Measurements from ENCODE around the gene TMEM132D. TPM values are rescaled to one million over a fixed set of nuclear protein-coding genes. Genes with fewer than 3 reads are reported as not detected.

Gene TMEM132D
- total and polyA plus RNA-seq, 4 donors: 0.01 to 0.14 (median 0.08) TPM

DNA sequence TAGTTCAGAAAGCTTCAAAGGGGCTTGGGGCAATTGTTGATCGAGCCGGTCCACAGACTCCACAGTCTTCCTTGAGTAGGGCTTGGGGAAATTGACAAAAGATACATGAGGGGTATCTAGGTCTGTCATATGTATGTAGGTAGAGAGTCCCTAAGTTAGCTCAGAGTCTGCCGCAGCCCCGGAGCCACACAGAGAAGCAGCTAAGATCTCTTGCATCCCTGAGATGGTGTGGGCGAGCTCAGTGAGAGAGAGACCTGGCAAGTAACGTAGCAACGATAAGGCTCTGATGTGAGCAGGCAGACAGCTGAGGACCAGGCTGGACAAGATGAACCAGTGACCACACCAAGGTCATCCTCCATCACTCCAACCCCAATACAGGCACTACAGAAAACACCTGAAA lies 297.6 kb downstream of the TMEM132D start:
- 84% methylated on average over 7 of the region's 7 CpGs for WGBS

DNA sequence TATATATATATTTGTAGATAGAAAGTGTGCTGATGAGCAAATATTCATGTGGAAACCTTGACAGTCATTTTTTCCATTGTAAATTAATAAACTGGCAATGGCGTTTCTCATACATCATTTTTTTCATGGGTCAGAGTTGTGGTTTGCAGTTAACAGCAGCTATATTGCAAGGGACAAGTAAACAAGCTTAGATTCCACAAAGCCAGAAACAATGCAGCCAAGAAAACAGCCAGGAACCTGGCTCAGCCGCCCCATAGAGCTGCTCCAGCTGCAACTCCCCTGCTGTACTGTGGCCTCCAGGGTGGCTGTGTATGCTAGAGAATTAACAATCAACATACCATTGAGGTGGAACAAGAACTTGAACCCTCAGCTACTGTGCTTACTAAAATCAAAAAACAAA lies 298.2 kb downstream of the TMEM132D start:
- no peaks in the 10 kb centered on the region for H3K4me1 ChIP-seq (ENCODE audit: control insufficient read depth in 4 of 4, insufficient read depth in 4 of 4, low read length in 3 of 4)
- no peaks in the 10 kb centered on the region for H3K27me3 ChIP-seq (ENCODE audit: control insufficient read depth in 4 of 4, insufficient read depth in 4 of 4, low read length in 3 of 4)
- TF ChIP-seq, protein P1, sequence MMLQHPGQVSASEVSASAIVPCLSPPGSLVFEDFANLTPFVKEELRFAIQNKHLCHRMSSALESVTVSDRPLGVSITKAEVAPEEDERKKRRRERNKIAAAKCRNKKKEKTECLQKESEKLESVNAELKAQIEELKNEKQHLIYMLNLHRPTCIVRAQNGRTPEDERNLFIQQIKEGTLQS (IDR thresholded peaks at IDR 0.05): no peak
- no peak for TF ChIP-seq FOXA2 (IDR thresholded peaks at IDR 0.05)
- TF ChIP-seq, protein P2, sequence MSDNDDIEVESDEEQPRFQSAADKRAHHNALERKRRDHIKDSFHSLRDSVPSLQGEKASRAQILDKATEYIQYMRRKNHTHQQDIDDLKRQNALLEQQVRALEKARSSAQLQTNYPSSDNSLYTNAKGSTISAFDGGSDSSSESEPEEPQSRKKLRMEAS (IDR thresholded peaks at IDR 0.05): no peak
- no peak for TF ChIP-seq SP1 (IDR thresholded peaks at IDR 0.05)
- TF ChIP-seq, protein P3, sequence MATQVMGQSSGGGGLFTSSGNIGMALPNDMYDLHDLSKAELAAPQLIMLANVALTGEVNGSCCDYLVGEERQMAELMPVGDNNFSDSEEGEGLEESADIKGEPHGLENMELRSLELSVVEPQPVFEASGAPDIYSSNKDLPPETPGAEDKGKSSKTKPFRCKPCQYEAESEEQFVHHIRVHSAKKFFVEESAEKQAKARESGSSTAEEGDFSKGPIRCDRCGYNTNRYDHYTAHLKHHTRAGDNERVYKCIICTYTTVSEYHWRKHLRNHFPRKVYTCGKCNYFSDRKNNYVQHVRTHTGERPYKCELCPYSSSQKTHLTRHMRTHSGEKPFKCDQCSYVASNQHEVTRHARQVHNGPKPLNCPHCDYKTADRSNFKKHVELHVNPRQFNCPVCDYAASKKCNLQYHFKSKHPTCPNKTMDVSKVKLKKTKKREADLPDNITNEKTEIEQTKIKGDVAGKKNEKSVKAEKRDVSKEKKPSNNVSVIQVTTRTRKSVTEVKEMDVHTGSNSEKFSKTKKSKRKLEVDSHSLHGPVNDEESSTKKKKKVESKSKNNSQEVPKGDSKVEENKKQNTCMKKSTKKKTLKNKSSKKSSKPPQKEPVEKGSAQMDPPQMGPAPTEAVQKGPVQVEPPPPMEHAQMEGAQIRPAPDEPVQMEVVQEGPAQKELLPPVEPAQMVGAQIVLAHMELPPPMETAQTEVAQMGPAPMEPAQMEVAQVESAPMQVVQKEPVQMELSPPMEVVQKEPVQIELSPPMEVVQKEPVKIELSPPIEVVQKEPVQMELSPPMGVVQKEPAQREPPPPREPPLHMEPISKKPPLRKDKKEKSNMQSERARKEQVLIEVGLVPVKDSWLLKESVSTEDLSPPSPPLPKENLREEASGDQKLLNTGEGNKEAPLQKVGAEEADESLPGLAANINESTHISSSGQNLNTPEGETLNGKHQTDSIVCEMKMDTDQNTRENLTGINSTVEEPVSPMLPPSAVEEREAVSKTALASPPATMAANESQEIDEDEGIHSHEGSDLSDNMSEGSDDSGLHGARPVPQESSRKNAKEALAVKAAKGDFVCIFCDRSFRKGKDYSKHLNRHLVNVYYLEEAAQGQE (IDR thresholded peaks at IDR 0.05): no peak
- no peak for TF ChIP-seq GABPA (IDR thresholded peaks at IDR 0.05 in 1 of 2, conservative IDR thresholded peaks at IDR 0.05 in 1 of 2)
- no peak for TF ChIP-seq EGR1 (IDR thresholded peaks at IDR 0.05; ENCODE audit: low read depth in 2 of 2)
- TF ChIP-seq, protein P4, sequence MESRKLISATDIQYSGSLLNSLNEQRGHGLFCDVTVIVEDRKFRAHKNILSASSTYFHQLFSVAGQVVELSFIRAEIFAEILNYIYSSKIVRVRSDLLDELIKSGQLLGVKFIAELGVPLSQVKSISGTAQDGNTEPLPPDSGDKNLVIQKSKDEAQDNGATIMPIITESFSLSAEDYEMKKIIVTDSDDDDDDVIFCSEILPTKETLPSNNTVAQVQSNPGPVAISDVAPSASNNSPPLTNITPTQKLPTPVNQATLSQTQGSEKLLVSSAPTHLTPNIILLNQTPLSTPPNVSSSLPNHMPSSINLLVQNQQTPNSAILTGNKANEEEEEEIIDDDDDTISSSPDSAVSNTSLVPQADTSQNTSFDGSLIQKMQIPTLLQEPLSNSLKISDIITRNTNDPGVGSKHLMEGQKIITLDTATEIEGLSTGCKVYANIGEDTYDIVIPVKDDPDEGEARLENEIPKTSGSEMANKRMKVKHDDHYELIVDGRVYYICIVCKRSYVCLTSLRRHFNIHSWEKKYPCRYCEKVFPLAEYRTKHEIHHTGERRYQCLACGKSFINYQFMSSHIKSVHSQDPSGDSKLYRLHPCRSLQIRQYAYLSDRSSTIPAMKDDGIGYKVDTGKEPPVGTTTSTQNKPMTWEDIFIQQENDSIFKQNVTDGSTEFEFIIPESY (IDR thresholded peaks at IDR 0.05): no peak
- TF ChIP-seq HNF4A (conservative IDR thresholded peaks at IDR 0.05): no peak
- no peak for TF ChIP-seq HNF4G (IDR thresholded peaks at IDR 0.05)
- TF ChIP-seq, protein P5, sequence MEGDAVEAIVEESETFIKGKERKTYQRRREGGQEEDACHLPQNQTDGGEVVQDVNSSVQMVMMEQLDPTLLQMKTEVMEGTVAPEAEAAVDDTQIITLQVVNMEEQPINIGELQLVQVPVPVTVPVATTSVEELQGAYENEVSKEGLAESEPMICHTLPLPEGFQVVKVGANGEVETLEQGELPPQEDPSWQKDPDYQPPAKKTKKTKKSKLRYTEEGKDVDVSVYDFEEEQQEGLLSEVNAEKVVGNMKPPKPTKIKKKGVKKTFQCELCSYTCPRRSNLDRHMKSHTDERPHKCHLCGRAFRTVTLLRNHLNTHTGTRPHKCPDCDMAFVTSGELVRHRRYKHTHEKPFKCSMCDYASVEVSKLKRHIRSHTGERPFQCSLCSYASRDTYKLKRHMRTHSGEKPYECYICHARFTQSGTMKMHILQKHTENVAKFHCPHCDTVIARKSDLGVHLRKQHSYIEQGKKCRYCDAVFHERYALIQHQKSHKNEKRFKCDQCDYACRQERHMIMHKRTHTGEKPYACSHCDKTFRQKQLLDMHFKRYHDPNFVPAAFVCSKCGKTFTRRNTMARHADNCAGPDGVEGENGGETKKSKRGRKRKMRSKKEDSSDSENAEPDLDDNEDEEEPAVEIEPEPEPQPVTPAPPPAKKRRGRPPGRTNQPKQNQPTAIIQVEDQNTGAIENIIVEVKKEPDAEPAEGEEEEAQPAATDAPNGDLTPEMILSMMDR (IDR thresholded peaks at IDR 0.05; ENCODE audit: low read depth, low read length, missing input control): no peak
- no peak for TF ChIP-seq JUND (IDR thresholded peaks at IDR 0.05)
- no peak for TF ChIP-seq YY1 (IDR thresholded peaks at IDR 0.05)
- no peaks in the 10 kb centered on the region for H3K36me3 ChIP-seq (ENCODE audit: control insufficient read depth in 4 of 4, insufficient read depth in 3 of 4, low read depth in 1 of 4, low read length in 3 of 4)
- DNase-seq (ENCODE audit: low spot score): no peak
- no peak overlapping the region for H3K4me3 ChIP-seq (ENCODE audit: low read depth in 1 of 3, low read length in 3 of 3)
- H3K9ac ChIP-seq (ENCODE audit: low read depth in 1 of 2, low read length in 2 of 2): no peak overlapping the region
- H3K27ac ChIP-seq (ENCODE audit: low read depth in 1 of 2, low read length in 2 of 2): no peak overlapping the region
- WGBS: 41% methylated on average over 2 of the region's 2 CpGs
- no peaks in the 10 kb centered on the region for H3K9me3 ChIP-seq (ENCODE audit: control insufficient read depth in 4 of 4, low read length in 3 of 4)

More for the DNA sequence above, 297.6 kb downstream of the TMEM132D start:
- Histone ChIP-seq H3K9ac (ENCODE audit: low read depth in 1 of 2, low read length in 2 of 2) (no peak overlapping the region), H3K27me3 (ENCODE audit: control insufficient read depth in 4 of 4, insufficient read depth in 4 of 4, low read length in 3 of 4) (no peaks in the 10 kb centered on the region), H3K9me3 (ENCODE audit: control insufficient read depth in 4 of 4, low read length in 3 of 4) (no peaks in the 10 kb centered on the region), H3K27ac (ENCODE audit: low read depth in 1 of 2, low read length in 2 of 2) (no peak overlapping the region), H3K4me1 (ENCODE audit: control insufficient read depth in 4 of 4, insufficient read depth in 4 of 4, low read length in 3 of 4) (no peaks in the 10 kb centered on the region), H3K4me3 (ENCODE audit: low read depth in 1 of 3, low read length in 3 of 3) (no peak overlapping the region), H3K36me3 (ENCODE audit: control insufficient read depth in 4 of 4, insufficient read depth in 3 of 4, low read depth in 1 of 4, low read length in 3 of 4) (no peaks in the 10 kb centered on the region)
- TF ChIP-seq HNF4G (IDR thresholded peaks at IDR 0.05) (no peak), NR2F2 (IDR thresholded peaks at IDR 0.05) (no peak)
- TF ChIP-seq, protein P4 (IDR thresholded peaks at IDR 0.05): no peak
- no peak for DNase-seq (ENCODE audit: low spot score)

All from liver (tissue), 9 donors.